HCT116 (cell line): ENCODE data around the gene MAP2K6. TPM values are rescaled to one million over a fixed set of nuclear protein-coding genes. Genes with fewer than 3 reads are reported as not detected.

Source experiments
- ATAC-seq: fragments of 200-7000 bp; cut with Tn5 transposase; 2 replicates; pipeline ENCODE4 v1.9.1; 2020; ENCODE audit warnings: mild to moderate bottlenecking, moderate library complexity
- BruUV-seq: library from RNA; stranded (reverse); fragments of 400-500 nt; replicated peaks from 2 replicates; lab custom pipeline; 2021; lab: Mats Ljungman, UMichigan
- CTCF ChIA-PET: fragments of 300-600 bp; sonication (Branson Sonifier 250); formaldehyde crosslinking; loops from one replicate; lab custom pipeline; 2021; ENCODE audit warnings: antibody characterized with exemption; lab: Charles Lee
- POLR2A ChIA-PET: fragments of 300-600, 350-600 bp; sonication (Branson Sonifier 250); formaldehyde crosslinking; loops from one replicate; lab custom pipeline; 2021; ENCODE audit warnings: antibody characterized with exemption; lab: Charles Lee
- RAD21 ChIA-PET, 2 experiments: fragments of 300-600 bp; sonication (Branson Sonifier 250); formaldehyde crosslinking; loops; one replicate each; lab custom pipeline; 2023; ENCODE audit warnings: low total read pairs in 2 of 2; ENCODE audit not compliant: uncharacterized antibody in 2 of 2, unreplicated experiment in 2 of 2, low non-redundant PET in 1 of 2; lab: Charles Lee
- DNase-seq: peaks from one replicate; pipeline ENCODE4 v3.0.0-alpha.2; 2010; ENCODE audit warnings: low read depth, low spot score
- H2AFZ ChIP-seq: fragments of 200-600 bp; shearing (Covaris generic), sonication (generic); 2 replicates; pipeline ENCODE4 v1.6.1; 2017; ENCODE audit warnings: low read depth, mixed run types, mixed read lengths, antibody characterized with exemption, low read length; ENCODE audit not compliant: poor library complexity, severe bottlenecking
- H3K27ac ChIP-seq: 2 replicates; pipeline ENCODE4 v1.5.1; 2012; ENCODE audit warnings: low read depth, low read length
- H3K27me3 ChIP-seq: fragments of 200-600 bp; sonication (generic); 2 replicates; pipeline ENCODE4 v1.6.1; 2016; ENCODE audit warnings: mixed run types, low read length, mixed read lengths; ENCODE audit not compliant: insufficient read depth
- H3K36me3 ChIP-seq, 2 experiments: fragments of 200-500 bp in 1 of 2; fragments of 200-600 bp in 1 of 2; sonication (Bioruptor generic) in 1 of 2; sonication (generic) in 1 of 2; 2 replicates each; pipeline versions ENCODE4 v1.5.1 to v1.6.1; 2014 to 2016; ENCODE audit warnings: low read length in 2 of 2, inconsistent platforms in 1 of 2, mixed read lengths in 1 of 2, mixed run types in 1 of 2; ENCODE audit not compliant: insufficient read depth in 2 of 2, control insufficient read depth in 1 of 2
- H3K4me1 ChIP-seq, 2 experiments: fragments of 200-600 bp in 1 of 2; sonication (generic) in 1 of 2; 2 replicates each; pipeline versions ENCODE4 v1.5.1 to v1.6.1; 2012 to 2017; ENCODE audit warnings: low read length in 2 of 2, inconsistent platforms in 1 of 2, mild to moderate bottlenecking in 1 of 2, mixed read lengths in 1 of 2, mixed run types in 1 of 2, moderate library complexity in 1 of 2; ENCODE audit not compliant: insufficient read depth in 2 of 2, control insufficient read depth in 1 of 2
- H3K4me2 ChIP-seq: fragments of 200-600 bp; sonication (generic); 2 replicates; pipeline ENCODE4 v1.6.1; 2017; ENCODE audit warnings: mixed run types, low read length, mixed read lengths
- H3K4me3 ChIP-seq, 2 experiments: fragments of 200-600 bp in 1 of 2; sonication (generic) in 1 of 2; replicated peaks in 1 of 2; 2 replicates each; pipeline ENCODE4 v1.5.1; 2011 to 2016; ENCODE audit warnings: low read length in 2 of 2, control low read depth in 1 of 2, low read depth in 1 of 2, mild to moderate bottlenecking in 1 of 2, mixed read lengths in 1 of 2, mixed run types in 1 of 2
- H3K79me2 ChIP-seq: fragments of 200-600 bp; sonication (generic); 2 replicates; pipeline ENCODE4 v1.6.1; 2017; ENCODE audit warnings: mild to moderate bottlenecking, mixed run types, low read length, moderate library complexity, mixed read lengths; ENCODE audit not compliant: insufficient read depth
- H3K9ac ChIP-seq: fragments of 200-600 bp; sonication (generic); 2 replicates; pipeline ENCODE4 v1.6.1; 2016; ENCODE audit warnings: low read length, mixed read lengths
- H3K9me2 ChIP-seq: fragments of 200-600 bp; sonication (generic), shearing (Covaris generic); 2 replicates; pipeline ENCODE4 v1.6.1; 2017; ENCODE audit warnings: mixed run types, mild to moderate bottlenecking, moderate library complexity; ENCODE audit not compliant: insufficient read depth
- H3K9me3 ChIP-seq, 2 experiments: fragments of 200-500 bp in 1 of 2; fragments of 200-600 bp in 1 of 2; sonication (Bioruptor generic) in 1 of 2; sonication (generic) in 1 of 2; 2 replicates each; pipeline ENCODE4 v1.6.1; 2014 to 2017; ENCODE audit warnings: low read length in 2 of 2, mixed read lengths in 2 of 2, inconsistent platforms in 1 of 2, low read depth in 1 of 2, mild to moderate bottlenecking in 1 of 2, mixed run types in 1 of 2, moderate library complexity in 1 of 2; ENCODE audit not compliant: control insufficient read depth in 1 of 2, insufficient read depth in 1 of 2
- H4K20me1 ChIP-seq: fragments of 200-600 bp; sonication (generic), shearing (Covaris generic); 2 replicates; pipeline ENCODE4 v1.6.1; 2017; ENCODE audit warnings: mixed run types, mild to moderate bottlenecking, moderate library complexity; ENCODE audit not compliant: insufficient read depth
- CTCF ChIP-seq, 3 experiments: fragments of 200-600 bp in 1 of 3; sonication (generic) in 1 of 3; IDR thresholded peaks in 2 of 3; conservative IDR thresholded peaks in 1 of 3; 2 replicates each; pipeline ENCODE4 v1.5.1; 2012 to 2017; ENCODE audit warnings: low read depth in 2 of 3, low read length in 2 of 3, antibody characterized with exemption in 1 of 3, borderline replicate concordance in 1 of 3, control low read depth in 1 of 3, mild to moderate bottlenecking in 1 of 3, mixed read lengths in 1 of 3, mixed run types in 1 of 3, moderate library complexity in 1 of 3; ENCODE audit not compliant: insufficient read depth in 1 of 3
- FOSL1 ChIP-seq: IDR thresholded peaks from 2 replicates; pipeline ENCODE4 v1.6.1; 2012; ENCODE audit warnings: low read depth
- JUND ChIP-seq: IDR thresholded peaks from 2 replicates; pipeline ENCODE4 v1.6.1; 2012
- MAX ChIP-seq: IDR thresholded peaks from 2 replicates; pipeline ENCODE4 v1.6.1; 2012
- POLR2A ChIP-seq: IDR thresholded peaks from 2 replicates; pipeline ENCODE4 v1.7.0; 2011; ENCODE audit warnings: borderline replicate concordance; ENCODE audit not compliant: insufficient read depth, insufficient read length; ENCODE audit errors: extremely low read depth
- POLR2AphosphoS5 ChIP-seq: IDR thresholded peaks from 2 replicates; pipeline ENCODE4 v1.6.1; 2011; ENCODE audit warnings: mild to moderate bottlenecking, low read depth, low read length, moderate library complexity
- RAD21 ChIP-seq: IDR thresholded peaks from 2 replicates; pipeline ENCODE4 v1.6.1; 2012; ENCODE audit warnings: low read depth, mild to moderate bottlenecking
- REST ChIP-seq: IDR thresholded peaks from 2 replicates; pipeline ENCODE4 v1.6.1; 2012; ENCODE audit warnings: low read depth
- SIN3A ChIP-seq: IDR thresholded peaks from 2 replicates; pipeline ENCODE4 v1.6.1; 2012; ENCODE audit warnings: low read depth
- SRF ChIP-seq: IDR thresholded peaks from 2 replicates; pipeline ENCODE4 v1.6.1; 2012; ENCODE audit warnings: low read depth
- intact Hi-C: fragments of 100-400 bp; cut with micrococcal nuclease; formaldehyde crosslinking; loops from 2 replicates; pipeline ENCODE4 v1.10.0; 2022
- total RNA-seq: library from RNA; stranded (reverse); gene quantifications from one replicate; pipeline ENCODE4 v1.2.1, GENCODE V29; 2021; ENCODE audit not compliant: unreplicated experiment

Gene MAP2K6
- total RNA-seq, 1 experiment from 2014 or later: 0.22 TPM

GRCh38 chr17:69495787-69496186 lies 81.3 kb downstream of the MAP2K6 start:
- H2AFZ ChIP-seq: no peak overlapping the region
- ATAC-seq (no peak), DNase-seq (no peak)
- no peaks in the 10 kb centered on the region for H3K27me3 ChIP-seq
- no peaks in the 10 kb centered on the region for H3K9me3 ChIP-seq
- RAD21 ChIA-PET: no interaction called here
- TF ChIP-seq FOSL1: no peak
- no peak for TF ChIP-seq JUND
- TF ChIP-seq MAX: no peak
- TF ChIP-seq SRF: no peak
- TF ChIP-seq CTCF (IDR thresholded peaks at IDR 0.05 in 2 of 3, conservative IDR thresholded peaks at IDR 0.05 in 1 of 3; ENCODE audit: borderline replicate concordance in 1 of 3, insufficient read depth in 1 of 3, low read depth in 2 of 3, low read length in 2 of 3): no peak
- TF ChIP-seq SIN3A: no peak
- no peak for TF ChIP-seq POLR2AphosphoS5
- no peak for TF ChIP-seq POLR2A
- no peak for TF ChIP-seq REST
- TF ChIP-seq RAD21: no peak
- peaks cover 5 to 10% of the 10 kb centered on the region in 2 experiments; a peak in 3 of 4 replicates for H3K4me1 ChIP-seq
- CTCF ChIA-PET: interaction anchor here (2.1 kb wide), 1 partner anchor 11 kb away, joined by 7 read pairs; no protein-coding TSS in a partner anchor
- H3K9ac ChIP-seq: no peak overlapping the region
- H4K20me1 ChIP-seq: no peaks in the 10 kb centered on the region
- POLR2A ChIA-PET: no interaction called here
- intact Hi-C loops: no loop called here
- no peaks in the 10 kb centered on the region for H3K36me3 ChIP-seq
- no peak overlapping the region for H3K4me2 ChIP-seq
- H3K79me2 ChIP-seq: no peaks in the 10 kb centered on the region
- no TSS peak for BruUV-seq
- no peak overlapping the region for H3K27ac ChIP-seq
- no peaks in the 10 kb centered on the region for H3K9me2 ChIP-seq
- H3K4me3 ChIP-seq: no peak overlapping the region
